ENCODE results near the gene GRAMD1B.

The GRAMD1B gene

GRCh38 chr11:123429913-123430720, at the start of gene GRAMD1B:
Gene GRAMD1B, plus strand, starts transcription at chr11:123430269. Its CDS starts 524 bp downstream, at chr11:123430793.
- peak; percentile 63 for DNase-seq (ENCODE audit: low read depth)

- no peak for DNase-seq (ENCODE audit: low read depth)
These were observed 48.9 kb upstream of the GRAMD1B start for GRCh38 chr11:123381149-123381548.

- no peak for DNase-seq (ENCODE audit: low read depth)
These were observed 48.1 kb upstream of the GRAMD1B start for GRCh38 chr11:123381817-123382554.

GRCh38 chr11:123382555-123383074, 47.5 kb upstream of the GRAMD1B start:
- no peak for DNase-seq (ENCODE audit: low read depth)

GRCh38 chr11:123384116-123384515, 46.0 kb upstream of the GRAMD1B start:
- DNase-seq (ENCODE audit: low read depth), result no peak

GRCh38 chr11:123386796-123387510, 43.1 kb upstream of the GRAMD1B start:
- peak; percentile 69 for DNase-seq (ENCODE audit: low read depth)

- DNase-seq (ENCODE audit: low read depth), result no peak
These were observed 41.4 kb upstream of the GRAMD1B start for GRCh38 chr11:123388640-123389039.

- no peak for DNase-seq (ENCODE audit: low read depth)
These were observed 39.9 kb upstream of the GRAMD1B start for GRCh38 chr11:123390146-123390545.

GRCh38 chr11:123391646-123392348, 38.3 kb upstream of the GRAMD1B start:
- no peak for DNase-seq (ENCODE audit: low read depth)

GRCh38 chr11:123392431-123392830, 37.6 kb upstream of the GRAMD1B start:
- DNase-seq (ENCODE audit: low read depth), result no peak

- DNase-seq (ENCODE audit: low read depth), result no peak
These were observed 37.2 kb upstream of the GRAMD1B start for GRCh38 chr11:123392844-123393243.

- no peak for DNase-seq (ENCODE audit: low read depth)
These were observed 36.6 kb upstream of the GRAMD1B start for GRCh38 chr11:123393312-123393927.

GRCh38 chr11:123404676-123405075, 25.4 kb upstream of the GRAMD1B start:
- no peak for DNase-seq (ENCODE audit: low read depth)

- no peak for DNase-seq (ENCODE audit: low read depth)
These were observed 24.9 kb upstream of the GRAMD1B start for GRCh38 chr11:123405123-123405592.

- DNase-seq (ENCODE audit: low read depth), result no peak
These were observed 23.5 kb upstream of the GRAMD1B start for GRCh38 chr11:123406441-123407129.

GRCh38 chr11:123407130-123407995, 22.7 kb upstream of the GRAMD1B start:
- no peak for DNase-seq (ENCODE audit: low read depth)

GRCh38 chr11:123407996-123408597, 22.0 kb upstream of the GRAMD1B start:
- no peak for DNase-seq (ENCODE audit: low read depth)

- DNase-seq (ENCODE audit: low read depth), result no peak
These were observed 21.2 kb upstream of the GRAMD1B start for GRCh38 chr11:123408619-123409455.
